GM21737 (cell line): ENCODE measurements around the gene REEP3.

ENCODE experiments used
- ATAC-seq: cut with Tn5 transposase; IDR thresholded peaks from one replicate; pipeline ENCODE4 v1.9.1; 2021; ENCODE audit warnings: mild to moderate bottlenecking, moderate library complexity; ENCODE audit not compliant: unreplicated experiment

REEP3 gene

DNA sequence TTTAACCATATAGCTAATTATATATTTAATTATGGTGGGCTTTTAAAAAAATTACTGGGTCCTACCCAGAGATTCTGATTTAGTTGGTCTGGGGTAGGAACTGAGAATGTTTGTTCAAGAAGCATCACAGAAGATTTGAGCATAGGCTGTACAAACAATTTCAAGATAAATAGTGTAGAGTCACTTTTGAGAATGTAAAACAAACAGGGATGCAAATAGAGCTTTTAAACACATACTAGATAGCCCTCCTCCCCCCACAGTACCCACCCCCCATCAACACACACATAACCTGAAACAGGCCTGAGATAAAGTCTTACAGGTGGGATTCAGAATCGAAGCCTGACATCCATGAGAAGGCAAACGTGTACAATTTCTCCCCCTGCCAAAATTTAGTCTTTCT, 15.6 kb upstream of the REEP3 start:
- no peak for ATAC-seq

- ATAC-seq: no peak
Measured at GRCh38 chr10:63506554-63506953, 14.6 kb upstream of the REEP3 start.

GRCh38 chr10:63515002-63515763, 6.0 kb upstream of the REEP3 start:
- ATAC-seq: no peak

DNA sequence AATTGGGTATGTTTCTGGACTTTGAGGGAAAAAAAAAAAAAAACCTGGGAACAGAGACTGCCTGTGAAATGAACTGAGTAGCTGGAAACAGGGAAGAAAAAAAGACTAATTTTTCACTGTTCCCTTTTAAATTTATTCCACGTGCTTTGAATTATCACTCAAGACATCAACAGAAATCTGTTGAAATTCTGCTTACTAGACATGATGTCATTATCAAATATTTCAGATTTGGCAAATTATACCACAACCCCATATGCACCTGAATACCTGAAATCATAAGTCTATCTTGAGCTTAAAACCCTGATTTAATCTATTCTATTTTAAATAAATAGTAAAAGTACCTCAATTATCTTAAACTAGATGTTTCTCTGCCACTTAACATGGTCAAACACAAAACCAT, 5.0 kb upstream of the REEP3 start:
- no peak for ATAC-seq

- ATAC-seq: no peak
Measured at GRCh38 chr10:63518690-63519288, 2.4 kb upstream of the REEP3 start.

DNA sequence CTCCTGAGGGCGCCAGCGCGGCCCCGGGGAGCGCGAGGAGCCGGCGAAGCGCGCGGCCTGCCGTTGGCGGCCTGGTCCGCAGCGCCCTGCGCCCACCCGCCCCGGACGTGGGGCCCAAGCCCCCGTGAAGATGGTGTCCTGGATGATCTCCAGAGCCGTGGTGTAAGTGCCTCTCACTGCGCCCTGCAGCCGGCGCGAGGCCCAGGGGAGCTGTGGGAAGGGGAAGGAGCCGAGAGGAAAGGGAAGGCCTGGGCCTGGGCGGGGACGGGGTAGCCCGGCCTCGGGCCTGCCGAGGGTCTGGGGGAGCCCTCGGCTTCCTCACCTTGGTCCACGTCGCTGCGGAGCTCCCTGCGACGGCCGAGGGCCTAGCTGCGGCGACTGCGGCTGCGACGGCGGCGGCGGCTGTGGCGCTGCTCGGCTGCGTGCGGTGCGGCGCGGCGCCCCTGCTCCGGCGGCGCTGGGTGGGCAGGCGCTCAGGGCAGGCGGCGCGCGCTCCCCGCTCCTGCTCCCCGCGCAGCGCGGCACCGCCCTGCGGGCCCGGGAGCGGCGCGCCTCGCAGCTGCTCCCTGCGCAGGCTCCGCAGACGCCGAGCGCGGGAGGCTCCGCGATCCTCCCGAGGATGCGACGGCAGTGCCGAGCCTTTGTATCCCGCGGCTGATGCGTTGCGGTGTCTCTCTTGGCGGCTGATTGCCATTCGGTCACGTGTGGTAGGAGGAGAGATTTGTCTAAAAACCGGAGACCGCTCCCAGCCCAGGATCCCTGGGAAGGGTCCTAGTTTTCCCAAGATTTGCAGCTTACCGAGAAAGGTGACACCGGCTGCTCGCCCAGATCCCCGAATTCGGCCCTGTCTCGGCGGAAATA, 445 bp downstream of the REEP3 start:
- ATAC-seq: peak; percentile 63

GRCh38 chr10:63522277-63522687, 1.1 kb downstream of the REEP3 start:
- no peak for ATAC-seq

DNA sequence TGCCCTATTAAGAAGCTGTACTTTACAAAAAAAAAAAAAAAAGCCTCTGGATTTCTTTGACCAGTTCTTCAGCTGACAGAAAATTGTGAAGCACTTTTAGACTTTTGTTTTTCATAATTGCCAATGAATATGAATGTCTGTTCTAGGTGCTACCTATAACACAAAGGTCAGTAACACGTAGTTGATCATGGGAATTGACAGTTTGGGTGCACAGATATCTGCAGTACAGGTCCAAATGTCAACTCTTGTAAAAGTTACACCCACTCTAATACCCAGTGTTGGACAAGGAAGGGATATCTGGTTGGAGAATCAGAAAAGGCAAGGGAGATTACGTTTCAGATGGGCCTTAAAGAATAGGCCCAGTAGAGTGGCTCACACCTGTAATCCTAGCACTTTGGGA, 1.8 kb downstream of the REEP3 start:
- ATAC-seq: no peak

- no peak for ATAC-seq
Measured at GRCh38 chr10:63525021-63525420, 3.8 kb downstream of the REEP3 start.

DNA sequence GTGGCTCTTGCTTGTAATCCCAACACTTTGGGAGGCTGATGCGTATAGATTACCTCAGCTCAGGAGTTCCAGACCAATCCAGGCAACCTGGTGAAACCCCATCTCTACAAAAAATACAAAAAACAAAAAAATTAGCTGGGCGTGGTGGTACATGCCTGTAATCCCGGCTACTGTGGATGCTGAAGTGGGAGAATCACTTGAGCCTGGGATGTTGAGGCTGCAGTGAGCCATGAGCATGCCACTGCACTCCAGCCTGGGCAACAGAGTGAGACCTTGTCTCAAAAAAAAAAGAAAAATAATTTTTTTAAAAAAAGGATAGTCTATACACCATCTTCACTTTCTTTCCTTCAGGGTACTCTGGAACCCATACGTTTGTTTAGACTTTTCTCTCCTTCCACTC, 6.2 kb downstream of the REEP3 start:
- ATAC-seq: no peak

DNA sequence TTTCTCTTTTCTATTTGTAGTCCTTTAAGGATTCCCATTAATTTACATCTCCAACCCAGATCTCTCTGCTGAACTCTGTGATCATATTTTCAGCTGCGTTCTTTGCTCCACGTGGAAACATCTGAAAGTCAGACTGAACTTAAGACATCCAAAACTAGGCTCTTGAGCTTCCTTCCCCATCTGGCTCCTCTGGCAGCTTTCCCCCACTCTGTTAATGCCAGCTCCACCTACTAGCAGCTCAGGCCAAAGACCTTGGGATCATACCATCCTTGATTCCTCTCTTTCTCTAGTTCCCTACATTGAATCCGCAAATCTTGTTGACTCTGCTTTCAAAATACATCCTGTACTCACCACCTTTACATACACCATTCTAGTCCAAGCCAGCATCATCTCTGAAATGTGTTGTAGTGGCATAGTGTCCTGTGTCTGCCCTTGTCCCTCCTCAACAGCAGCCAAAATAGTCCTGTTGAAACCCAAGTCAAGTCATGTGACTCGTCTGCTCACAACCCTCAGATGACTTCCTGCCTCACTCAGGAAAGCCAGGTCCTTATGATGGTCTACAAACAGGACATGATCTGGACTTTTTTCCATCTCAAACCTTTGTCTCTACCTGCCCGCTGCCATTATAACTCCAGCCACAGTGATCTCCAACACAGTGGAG, 7.0 kb downstream of the REEP3 start:
- ATAC-seq: no peak

DNA sequence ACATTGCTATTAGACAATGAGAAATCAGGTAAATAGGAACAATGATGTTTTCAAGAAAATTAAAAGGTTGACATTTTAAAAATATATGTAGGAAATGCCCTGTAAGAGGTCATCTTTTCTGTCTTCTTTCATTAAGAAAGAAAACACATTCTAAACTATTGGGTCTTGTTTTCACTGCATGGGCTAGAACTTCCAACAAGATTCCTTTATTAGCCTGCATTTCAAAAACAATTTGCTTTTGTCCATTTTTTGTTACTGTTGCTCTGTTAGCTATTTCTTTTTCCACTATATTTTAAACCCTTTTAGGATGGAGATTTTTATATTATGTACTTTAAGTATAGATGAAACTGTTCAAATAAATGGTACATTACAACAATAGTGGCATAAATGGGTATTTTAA, 9.2 kb downstream of the REEP3 start:
- no peak for ATAC-seq

- ATAC-seq: no peak
Measured at GRCh38 chr10:63534723-63535122, 13.5 kb downstream of the REEP3 start.

- no peak for ATAC-seq
Measured at GRCh38 chr10:63536698-63537097, 15.5 kb downstream of the REEP3 start.

GRCh38 chr10:63537536-63537935, 16.3 kb downstream of the REEP3 start:
- no peak for ATAC-seq

DNA sequence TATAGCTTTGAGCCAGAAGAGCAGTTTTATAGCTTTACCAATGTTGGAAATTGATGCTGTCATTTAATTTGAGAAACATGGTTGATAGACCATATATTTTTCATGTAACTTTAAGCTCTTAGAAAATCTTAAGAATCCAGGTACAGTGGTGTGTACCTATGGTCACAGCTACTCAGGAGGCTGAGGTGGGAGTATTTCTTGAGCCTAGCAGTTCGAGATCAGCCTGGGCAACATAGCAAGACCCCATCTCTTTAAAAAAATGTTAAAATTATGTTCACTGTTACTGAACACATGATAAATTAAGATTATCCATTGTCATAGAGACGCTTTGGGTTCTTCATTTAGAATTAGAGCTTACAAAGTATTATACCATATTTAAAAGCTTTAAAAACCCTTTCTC, 18.2 kb downstream of the REEP3 start:
- no peak for ATAC-seq

- no peak for ATAC-seq
Measured at GRCh38 chr10:63539994-63540393, 18.8 kb downstream of the REEP3 start.

GRCh38 chr10:63542835-63543575, 21.8 kb downstream of the REEP3 start:
- ATAC-seq: no peak

- ATAC-seq: no peak
Measured at GRCh38 chr10:63543576-63543962, 22.4 kb downstream of the REEP3 start.

GRCh38 chr10:63544418-63544817, 23.2 kb downstream of the REEP3 start:
- no peak for ATAC-seq
